HL-60 (cell line): ENCODE measurements around the gene PPP6C.

ENCODE experiments used
- DNase-seq, 2 experiments: peaks; one replicate each; pipeline ENCODE4 v3.0.0-alpha.2; 2010 to 2020; ENCODE audit warnings: low read depth in 1 of 2, low spot score in 1 of 2
- H3K27ac ChIP-seq: fragments of 250-450 bp; sonication (Bioruptor Pico); replicated peaks from 2 replicates; pipeline ENCODE4 v1.5.1; 2020; ENCODE audit warnings: mild to moderate bottlenecking, moderate library complexity
- H3K27me3 ChIP-seq: fragments of 250-450 bp; sonication (Bioruptor Pico); 2 replicates; pipeline ENCODE4 v1.5.1; 2021; ENCODE audit warnings: mild to moderate bottlenecking, moderate library complexity; ENCODE audit not compliant: insufficient read depth, poor library complexity, severe bottlenecking
- H3K4me3 ChIP-seq: replicated peaks from 2 replicates; pipeline ENCODE4 v1.5.1; 2011; ENCODE audit warnings: mild to moderate bottlenecking, control low read depth, low read length; ENCODE audit not compliant: insufficient read depth
- GABPA ChIP-seq: IDR thresholded peaks from 2 replicates; pipeline ENCODE4 v1.6.1; 2012; ENCODE audit warnings: low read depth
- POLR2AphosphoS5 ChIP-seq: IDR thresholded peaks from 2 replicates; pipeline ENCODE4 v1.6.1; 2012; ENCODE audit warnings: low read depth
- SPI1 ChIP-seq: IDR thresholded peaks from 2 replicates; pipeline ENCODE4 v1.6.1; 2012; ENCODE audit warnings: low read depth, mild to moderate bottlenecking, borderline replicate concordance
- TF ChIP-seq, protein P1 (sequence below): IDR thresholded peaks from 2 replicates; pipeline ENCODE4 v1.6.1; 2012; ENCODE audit warnings: low read depth; ENCODE audit not compliant: insufficient replicate concordance
- TF ChIP-seq, protein P2 (sequence below): IDR thresholded peaks from one replicate; pipeline ENCODE4 v1.5.1; 2011; ENCODE audit warnings: low read length, control low read depth, inconsistent platforms; ENCODE audit not compliant: insufficient read depth

The PPP6C gene

DNA sequence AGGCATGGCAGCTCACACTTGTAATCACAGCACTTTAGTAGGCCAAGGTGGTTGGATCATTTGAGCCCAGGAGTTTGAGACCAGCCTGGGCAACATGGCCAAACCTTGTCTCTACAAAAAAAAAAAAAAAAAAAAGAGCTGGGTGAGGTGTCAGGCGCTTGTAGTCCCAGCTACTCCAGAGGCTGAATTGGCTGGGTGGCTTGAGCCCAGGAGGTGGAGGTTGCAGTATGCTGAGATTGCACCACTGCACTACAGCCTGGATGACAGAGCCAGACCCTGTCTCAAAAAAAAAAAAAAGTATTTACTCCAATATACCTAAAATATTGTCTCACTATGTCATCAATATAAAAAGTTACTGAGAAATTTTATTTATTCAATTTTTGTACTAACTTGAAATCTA lies 49.0 kb downstream of the PPP6C start:
- Histone ChIP-seq H3K27ac (no peak overlapping the region), H3K27me3 (no peaks in the 10 kb centered on the region), H3K4me3 (no peak overlapping the region)
- TF ChIP-seq POLR2AphosphoS5 = no peak
- no peak for DNase-seq

DNA sequence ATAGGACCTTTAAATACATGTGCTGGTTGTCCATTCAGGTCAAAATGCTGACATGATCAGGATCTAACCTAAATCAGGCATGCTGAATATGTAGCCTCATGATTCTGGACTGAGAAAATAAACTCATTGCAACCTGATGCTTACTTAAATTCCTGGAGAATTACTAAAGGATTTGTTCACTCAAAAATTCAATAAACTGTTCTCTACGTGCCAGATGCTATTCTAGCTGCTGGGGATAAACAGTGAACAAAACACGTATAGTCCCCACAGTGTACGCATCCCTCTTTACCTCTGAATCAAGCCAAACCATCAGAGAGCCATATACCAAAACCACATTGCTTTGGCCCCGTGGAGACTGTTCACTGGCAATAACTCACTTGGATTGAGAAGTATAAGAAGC lies 52.4 kb downstream of the PPP6C start:
- no peak overlapping the region for H3K4me3 ChIP-seq
- DNase-seq = no peak
- TF ChIP-seq, protein P1, sequence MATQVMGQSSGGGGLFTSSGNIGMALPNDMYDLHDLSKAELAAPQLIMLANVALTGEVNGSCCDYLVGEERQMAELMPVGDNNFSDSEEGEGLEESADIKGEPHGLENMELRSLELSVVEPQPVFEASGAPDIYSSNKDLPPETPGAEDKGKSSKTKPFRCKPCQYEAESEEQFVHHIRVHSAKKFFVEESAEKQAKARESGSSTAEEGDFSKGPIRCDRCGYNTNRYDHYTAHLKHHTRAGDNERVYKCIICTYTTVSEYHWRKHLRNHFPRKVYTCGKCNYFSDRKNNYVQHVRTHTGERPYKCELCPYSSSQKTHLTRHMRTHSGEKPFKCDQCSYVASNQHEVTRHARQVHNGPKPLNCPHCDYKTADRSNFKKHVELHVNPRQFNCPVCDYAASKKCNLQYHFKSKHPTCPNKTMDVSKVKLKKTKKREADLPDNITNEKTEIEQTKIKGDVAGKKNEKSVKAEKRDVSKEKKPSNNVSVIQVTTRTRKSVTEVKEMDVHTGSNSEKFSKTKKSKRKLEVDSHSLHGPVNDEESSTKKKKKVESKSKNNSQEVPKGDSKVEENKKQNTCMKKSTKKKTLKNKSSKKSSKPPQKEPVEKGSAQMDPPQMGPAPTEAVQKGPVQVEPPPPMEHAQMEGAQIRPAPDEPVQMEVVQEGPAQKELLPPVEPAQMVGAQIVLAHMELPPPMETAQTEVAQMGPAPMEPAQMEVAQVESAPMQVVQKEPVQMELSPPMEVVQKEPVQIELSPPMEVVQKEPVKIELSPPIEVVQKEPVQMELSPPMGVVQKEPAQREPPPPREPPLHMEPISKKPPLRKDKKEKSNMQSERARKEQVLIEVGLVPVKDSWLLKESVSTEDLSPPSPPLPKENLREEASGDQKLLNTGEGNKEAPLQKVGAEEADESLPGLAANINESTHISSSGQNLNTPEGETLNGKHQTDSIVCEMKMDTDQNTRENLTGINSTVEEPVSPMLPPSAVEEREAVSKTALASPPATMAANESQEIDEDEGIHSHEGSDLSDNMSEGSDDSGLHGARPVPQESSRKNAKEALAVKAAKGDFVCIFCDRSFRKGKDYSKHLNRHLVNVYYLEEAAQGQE = no peak
- TF ChIP-seq, protein P2, sequence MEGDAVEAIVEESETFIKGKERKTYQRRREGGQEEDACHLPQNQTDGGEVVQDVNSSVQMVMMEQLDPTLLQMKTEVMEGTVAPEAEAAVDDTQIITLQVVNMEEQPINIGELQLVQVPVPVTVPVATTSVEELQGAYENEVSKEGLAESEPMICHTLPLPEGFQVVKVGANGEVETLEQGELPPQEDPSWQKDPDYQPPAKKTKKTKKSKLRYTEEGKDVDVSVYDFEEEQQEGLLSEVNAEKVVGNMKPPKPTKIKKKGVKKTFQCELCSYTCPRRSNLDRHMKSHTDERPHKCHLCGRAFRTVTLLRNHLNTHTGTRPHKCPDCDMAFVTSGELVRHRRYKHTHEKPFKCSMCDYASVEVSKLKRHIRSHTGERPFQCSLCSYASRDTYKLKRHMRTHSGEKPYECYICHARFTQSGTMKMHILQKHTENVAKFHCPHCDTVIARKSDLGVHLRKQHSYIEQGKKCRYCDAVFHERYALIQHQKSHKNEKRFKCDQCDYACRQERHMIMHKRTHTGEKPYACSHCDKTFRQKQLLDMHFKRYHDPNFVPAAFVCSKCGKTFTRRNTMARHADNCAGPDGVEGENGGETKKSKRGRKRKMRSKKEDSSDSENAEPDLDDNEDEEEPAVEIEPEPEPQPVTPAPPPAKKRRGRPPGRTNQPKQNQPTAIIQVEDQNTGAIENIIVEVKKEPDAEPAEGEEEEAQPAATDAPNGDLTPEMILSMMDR = no peak
- TF ChIP-seq SPI1 (no peak), GABPA (no peak), POLR2AphosphoS5 (no peak)
- no peaks in the 10 kb centered on the region for H3K27me3 ChIP-seq
- no peak overlapping the region for H3K27ac ChIP-seq

DNA sequence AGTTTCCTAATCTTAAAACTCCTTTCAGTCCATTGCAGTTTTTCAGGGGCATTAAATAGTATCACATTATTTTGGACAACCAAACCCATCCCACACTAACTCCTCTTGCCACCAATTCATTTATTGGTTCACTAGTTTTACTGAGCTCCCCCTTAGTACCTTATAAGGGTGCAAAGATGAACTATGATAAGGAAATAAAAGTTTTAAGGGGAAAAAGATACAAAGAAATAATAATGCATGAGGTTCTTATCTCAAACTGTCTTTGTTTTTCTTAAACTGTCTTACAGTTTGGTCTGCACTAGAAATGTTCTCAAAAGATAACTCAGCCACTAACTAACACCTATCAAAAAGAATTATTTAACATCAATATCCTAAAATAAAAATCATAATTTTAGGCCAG lies 54.6 kb downstream of the PPP6C start:
- Histone ChIP-seq H3K4me3 (no peak overlapping the region), H3K27me3 (no peaks in the 10 kb centered on the region), H3K27ac (no peak overlapping the region)
- DNase-seq = no peak
- TF ChIP-seq, protein P1 = no peak
- TF ChIP-seq SPI1 (no peak), POLR2AphosphoS5 (no peak), GABPA (no peak)
- TF ChIP-seq, protein P2 = no peak

DNA sequence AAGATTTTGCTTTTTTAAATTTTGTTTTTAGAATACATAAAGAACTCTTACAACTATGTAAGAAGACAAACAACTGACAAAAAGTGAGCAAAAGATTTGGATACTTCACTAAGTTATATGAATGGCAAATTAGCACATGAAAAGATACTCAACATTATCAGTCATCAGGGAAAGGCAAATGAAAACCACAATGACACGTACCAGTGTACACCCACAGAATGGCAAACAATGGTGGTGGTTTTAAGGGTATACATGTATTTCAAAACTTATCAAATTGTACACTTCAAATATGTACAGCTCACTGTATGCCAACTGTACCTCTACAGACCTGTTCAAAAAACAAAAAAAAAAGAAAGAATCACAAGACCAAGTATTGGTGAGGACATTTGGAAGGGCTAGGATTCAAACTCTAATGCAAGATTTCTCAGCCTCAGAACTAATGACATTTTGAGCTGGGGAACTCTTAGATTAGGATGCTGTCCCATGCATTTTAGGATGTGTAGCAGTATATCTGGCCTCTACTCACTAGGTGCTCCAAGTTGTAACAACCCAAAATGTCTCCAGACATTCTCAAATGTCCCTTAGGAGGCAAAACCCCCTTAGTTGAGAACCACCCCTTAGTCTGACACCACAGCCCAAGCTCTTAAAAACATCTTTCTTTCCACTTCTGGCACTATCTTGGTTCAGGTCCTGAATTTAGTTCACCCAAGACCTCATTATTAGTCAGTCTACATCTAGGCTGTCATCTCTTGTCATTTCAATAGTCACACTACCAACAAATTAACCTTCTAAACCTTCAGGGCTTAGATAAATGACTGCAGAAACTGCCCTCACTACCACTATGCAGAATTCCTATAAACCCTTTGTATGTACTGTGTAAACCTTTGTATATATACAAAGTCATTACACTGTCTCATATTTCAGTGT lies 55.9 kb downstream of the PPP6C start:
- H3K4me3 ChIP-seq = no peak overlapping the region

More for the DNA sequence above, 55.9 kb downstream of the PPP6C start:
- no peaks in the 10 kb centered on the region for H3K27me3 ChIP-seq
- no peak for TF ChIP-seq GABPA
- TF ChIP-seq, protein P2 = no peak
- TF ChIP-seq, protein P1 = no peak
- TF ChIP-seq SPI1 = no peak
- TF ChIP-seq POLR2AphosphoS5 = no peak
- no peak overlapping the region for H3K27ac ChIP-seq
- DNase-seq = no peak
